OCI-LY7 (cell line): ENCODE data around the gene NDRG4.

Source experiments
- EZH2phosphoT487 ChIP-seq: fragments of 200-600 bp; sonication (generic); IDR thresholded peaks from 2 replicates; pipeline ENCODE4 v1.6.1; 2018; ENCODE audit warnings: low read depth, borderline replicate concordance, mild to moderate bottlenecking, mixed run types, antibody characterized with exemption, low read length, moderate library complexity, mixed read lengths
- TF ChIP-seq, protein P1 (sequence below): fragments of 200-600 bp; sonication (generic); conservative IDR thresholded peaks from 2 replicates; pipeline ENCODE4 v1.5.1; 2014; ENCODE audit warnings: mild to moderate bottlenecking, antibody characterized with exemption, low read length, moderate library complexity, mixed read lengths

DNA sequence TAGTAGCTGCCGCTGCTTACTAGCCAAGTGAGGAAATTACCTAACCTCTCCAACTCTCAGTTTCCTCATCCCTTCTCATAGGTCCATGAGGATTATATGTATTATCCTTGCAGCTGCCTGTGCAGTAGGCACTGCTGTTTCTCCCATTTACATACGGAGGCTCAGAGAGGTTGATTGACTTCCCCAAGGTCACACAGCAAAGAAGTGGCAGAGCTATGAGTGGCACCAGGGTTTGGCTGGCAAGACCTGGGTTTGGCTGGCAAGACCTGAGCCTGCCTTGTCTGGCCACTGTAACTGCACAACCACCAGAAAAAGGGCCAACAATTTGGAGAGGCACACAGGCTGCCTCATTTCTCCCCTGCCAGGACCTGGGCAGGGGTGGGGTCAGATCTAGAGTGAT lies 2.5 kb upstream of the NDRG4 start:
- TF ChIP-seq, protein P1, sequence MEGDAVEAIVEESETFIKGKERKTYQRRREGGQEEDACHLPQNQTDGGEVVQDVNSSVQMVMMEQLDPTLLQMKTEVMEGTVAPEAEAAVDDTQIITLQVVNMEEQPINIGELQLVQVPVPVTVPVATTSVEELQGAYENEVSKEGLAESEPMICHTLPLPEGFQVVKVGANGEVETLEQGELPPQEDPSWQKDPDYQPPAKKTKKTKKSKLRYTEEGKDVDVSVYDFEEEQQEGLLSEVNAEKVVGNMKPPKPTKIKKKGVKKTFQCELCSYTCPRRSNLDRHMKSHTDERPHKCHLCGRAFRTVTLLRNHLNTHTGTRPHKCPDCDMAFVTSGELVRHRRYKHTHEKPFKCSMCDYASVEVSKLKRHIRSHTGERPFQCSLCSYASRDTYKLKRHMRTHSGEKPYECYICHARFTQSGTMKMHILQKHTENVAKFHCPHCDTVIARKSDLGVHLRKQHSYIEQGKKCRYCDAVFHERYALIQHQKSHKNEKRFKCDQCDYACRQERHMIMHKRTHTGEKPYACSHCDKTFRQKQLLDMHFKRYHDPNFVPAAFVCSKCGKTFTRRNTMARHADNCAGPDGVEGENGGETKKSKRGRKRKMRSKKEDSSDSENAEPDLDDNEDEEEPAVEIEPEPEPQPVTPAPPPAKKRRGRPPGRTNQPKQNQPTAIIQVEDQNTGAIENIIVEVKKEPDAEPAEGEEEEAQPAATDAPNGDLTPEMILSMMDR, result no peak
- TF ChIP-seq EZH2phosphoT487, result no peak
